Retina (tissue), 1 donor: ENCODE measurements around the gene ZFAND6.
"Not testable (repeated sequence)": the region's sequence is repeated elsewhere in the genome, so short reads cannot be mapped to it uniquely, and the experiment has no call there.

Experiments
- DNase-seq: peaks from one replicate; pipeline ENCODE4 v3.0.0-alpha.2; 2016

The ZFAND6 gene

DNA sequence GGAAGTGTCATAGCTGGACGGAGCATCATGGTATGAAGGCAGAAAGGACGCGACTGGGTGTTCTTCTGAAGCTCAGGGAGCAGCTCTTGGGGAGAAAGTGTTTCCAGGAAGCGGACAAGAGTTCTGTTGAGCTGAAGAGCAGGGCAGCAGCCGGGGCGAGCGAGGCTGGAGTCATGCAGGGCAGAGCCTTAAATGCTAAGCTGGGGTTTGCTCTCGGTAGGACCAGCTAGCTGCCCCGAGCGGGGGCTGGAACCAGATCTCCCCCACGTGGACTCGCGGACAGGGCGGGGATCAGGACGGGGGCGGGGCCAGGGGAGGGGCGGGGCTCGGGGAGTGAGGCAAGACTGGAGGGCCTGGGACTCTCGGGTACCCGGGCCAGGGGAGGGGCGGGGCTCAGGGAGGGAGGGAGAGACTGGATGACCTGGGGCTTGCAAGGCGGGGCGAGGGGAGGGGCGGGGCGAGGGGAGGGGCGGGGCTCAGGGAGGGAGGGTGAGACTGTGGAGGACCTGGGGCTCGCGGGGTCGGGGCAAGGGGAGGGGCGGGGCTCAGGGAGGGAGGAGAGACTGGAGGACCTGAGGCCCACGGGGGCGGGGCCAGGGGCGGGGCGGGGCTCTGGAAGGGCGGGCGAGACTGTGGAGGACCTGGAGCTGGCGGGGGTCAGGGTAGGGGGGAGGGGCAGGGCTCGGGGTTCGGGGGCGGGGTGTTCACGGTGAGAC, 92.9 kb downstream of the ZFAND6 start:
- DNase-seq = peak; percentile 62

DNA sequence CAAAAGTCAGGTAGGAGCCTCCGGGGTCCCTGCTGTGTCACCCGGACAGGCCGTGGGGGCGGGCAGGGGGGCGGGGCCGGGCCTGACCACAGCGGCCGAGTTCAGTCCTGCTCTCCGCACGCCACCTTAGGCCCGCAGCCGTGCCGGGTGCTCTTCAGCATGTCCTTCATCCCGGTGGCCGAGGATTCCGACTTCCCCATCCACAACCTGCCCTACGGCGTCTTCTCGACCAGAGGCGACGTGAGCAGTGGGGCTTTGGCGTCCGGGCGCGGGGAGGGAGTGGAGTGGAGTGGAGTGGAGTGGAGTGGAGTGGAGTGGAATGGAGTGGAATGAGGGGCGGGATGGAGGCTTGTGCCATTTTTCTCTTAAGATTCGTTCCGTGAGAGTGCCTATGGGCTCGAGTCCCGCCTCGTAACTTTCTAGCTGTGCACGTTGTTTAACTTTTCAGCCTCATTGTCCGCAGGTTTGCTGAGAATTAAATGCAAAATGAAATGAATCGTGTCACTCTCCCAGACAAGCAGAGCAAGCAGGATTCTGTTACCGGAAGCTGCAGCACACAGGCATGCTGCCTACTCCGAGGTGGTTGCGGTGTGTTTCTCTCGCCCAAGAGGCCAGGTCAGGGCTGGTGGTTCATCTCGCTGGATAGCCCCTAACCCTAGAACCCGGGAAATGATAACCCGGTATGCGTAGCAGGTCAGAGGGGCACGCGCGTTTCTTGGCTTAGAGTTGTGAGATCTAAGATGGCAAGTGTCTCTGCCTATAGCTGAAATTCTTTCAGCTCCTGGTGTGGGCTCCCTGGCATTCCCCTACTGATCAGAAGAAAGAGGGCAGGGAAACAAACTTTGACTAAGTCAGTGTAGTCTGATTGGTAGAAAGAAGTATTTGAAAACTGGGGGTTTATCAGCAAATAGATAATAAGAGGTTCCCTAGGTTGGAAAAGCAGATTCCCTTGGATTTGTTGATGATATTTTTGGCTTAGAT, 93.7 kb downstream of the ZFAND6 start, which contains the start of gene FAH:
Gene FAH (plus strand): TSS at position 104 of the 981 bp plus-strand sequence. CDS start 56 bp downstream, at position 160.
- DNase-seq = peak; percentile 77

DNA sequence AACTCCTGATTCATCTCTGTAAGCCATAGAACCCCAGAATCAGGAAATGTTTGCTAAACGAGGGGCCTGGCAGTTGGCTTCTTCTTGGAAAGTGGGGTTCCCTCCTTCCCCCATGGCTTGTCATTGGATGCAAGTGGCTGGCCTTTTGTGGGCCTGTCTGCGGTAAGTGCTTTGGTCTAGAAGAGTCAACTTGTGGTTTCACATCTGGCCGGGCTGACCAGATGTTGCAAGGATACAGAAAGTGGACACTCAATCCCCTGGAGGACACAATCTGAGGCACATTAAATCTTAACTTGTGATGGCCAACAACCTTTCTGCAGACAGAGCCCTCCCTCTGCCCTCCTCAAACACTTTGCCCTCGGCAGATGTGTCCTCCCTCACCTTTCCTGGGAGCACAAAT, 94.4 kb downstream of the ZFAND6 start:
- DNase-seq = no peak

DNA sequence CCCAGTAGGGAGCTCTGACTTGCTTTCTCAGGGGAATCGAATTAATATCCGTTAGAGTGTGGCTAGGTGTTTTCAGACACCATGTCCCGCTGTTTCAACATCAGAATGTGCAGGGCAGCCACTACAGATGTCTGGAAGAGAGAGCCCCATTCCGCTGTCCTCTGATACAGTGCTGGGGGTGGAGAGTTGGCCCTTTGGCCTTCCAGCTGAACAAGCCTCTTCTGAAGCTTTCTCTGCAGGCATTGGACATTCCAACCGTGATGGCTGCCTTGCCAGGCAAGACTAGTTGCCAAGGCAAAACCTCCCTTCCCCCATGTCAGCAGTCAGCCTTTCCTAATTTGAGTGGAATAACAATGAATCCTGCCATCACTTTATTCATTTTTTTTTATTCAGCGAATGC, 94.9 kb downstream of the ZFAND6 start:
- no peak for DNase-seq

DNA sequence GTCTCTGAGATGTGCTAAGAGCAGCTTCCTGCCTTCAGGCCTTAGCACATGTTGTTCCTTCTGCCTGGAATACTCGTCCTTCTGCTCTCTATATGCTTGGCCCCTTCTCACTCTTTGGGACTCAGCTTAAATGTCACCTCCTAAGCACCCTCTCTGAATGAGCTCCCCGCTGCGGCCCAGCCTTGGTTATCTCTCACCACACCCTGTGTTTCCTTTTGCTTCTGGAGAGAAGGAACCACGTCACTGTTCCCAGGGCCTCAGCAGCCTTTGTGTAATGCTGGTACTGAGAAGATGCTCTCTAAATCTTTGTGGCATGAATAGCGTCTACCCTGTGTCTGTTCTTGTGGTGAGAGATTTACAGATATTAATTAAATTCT, 95.5 kb downstream of the ZFAND6 start:
- no peak for DNase-seq

DNA sequence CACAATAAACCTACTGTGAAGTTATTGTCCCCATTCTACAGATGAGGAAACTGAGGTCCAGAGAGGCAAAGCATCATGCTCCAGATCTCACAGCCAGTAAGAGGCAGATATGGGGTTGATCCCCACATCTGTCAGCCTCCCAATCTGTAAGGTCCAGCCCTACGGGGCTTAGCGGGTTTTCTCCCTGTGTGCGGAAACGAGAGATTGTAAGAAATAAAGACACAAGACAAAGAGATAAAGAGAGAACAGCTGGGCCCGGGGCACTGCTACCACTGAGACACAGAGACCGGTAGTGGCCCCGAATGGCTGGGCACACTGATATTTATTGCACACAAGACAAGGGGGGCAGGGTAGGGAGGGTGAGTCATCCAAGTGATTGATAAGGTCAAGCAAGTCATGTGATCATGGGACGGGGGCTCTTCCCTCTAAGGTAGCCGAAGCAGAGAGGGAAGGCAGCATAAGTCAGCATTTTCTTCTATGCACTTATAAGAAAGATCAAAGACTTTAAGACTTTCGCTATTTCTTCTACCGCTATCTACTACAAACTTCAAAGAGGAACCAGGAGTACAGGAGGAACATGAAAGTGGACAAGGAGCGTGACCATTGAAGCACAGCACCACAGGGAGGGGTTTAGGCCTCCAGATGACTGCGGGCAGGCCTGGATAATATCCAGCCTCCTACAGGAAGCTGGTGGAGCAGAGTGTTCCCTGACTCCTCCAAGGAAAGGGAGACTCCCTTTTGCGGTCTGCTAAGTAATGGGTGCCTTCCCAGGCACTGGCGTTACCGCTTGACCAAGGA, 96.1 kb downstream of the ZFAND6 start:
- not testable (repeated sequence) for DNase-seq

DNA sequence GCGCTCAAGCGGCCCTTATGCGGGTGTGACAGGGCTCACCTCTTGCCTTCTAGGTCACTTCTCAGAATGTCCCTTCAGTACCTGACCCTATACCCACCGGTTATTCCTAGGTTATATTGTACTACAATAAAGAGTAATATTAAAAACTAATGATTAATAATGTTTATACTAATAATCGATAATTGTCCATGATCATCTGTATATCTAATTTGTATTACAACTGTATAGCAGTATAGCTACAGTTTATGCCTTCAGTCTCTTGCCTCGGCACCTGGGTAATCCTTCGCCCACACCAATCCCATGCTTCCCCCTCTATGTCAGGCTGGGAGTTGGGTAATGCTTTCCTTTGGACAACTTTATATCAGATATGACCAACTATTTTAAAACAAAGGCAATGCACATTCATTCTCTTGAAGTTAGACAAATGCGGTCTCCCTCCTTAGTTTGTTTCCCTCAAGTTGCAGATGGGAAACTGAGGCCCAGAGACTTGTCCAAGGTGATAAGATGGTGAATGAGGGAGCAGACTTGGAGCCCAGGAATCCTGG, 96.8 kb downstream of the ZFAND6 start:
- DNase-seq = no peak

DNA sequence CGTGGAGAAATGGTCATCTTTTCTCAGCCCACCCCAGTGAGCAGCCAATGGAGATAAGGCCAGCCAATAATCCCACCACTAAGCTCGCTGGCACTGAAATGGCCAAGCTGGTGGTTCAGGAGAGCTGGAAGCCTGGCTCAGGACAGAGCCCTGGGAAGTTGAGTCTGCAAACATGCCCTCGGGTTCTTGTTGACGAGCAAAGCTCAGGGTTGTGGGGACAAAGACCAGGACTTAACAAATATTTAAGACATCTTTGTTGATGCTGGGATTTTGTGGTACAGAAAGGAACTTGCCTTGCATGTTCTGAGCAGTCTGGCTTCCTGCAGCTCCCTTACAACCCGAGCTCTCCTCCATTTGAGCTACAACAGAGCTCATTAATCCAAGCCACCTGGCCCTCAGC, 97.7 kb downstream of the ZFAND6 start:
- DNase-seq = no peak

DNA sequence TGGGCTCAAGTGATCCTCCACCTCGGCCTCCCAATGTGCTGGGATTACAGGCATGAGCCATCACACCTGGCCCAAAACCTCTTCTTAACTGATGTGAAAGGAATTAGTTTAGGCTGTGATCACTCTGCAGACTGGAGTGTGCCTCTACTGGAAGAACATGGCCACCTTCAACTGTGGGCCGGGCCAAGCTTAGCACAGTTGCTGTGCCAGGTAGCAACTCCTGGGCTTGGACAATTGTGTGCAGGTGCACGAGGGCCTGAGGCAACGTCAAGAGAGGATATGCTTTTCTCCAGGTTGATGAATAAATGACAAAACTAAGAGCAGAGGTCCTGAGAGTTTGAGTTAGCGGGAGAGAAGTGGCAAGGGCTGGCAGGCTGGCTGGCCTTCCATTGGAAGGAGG, 99.8 kb downstream of the ZFAND6 start:
- no peak for DNase-seq

DNA sequence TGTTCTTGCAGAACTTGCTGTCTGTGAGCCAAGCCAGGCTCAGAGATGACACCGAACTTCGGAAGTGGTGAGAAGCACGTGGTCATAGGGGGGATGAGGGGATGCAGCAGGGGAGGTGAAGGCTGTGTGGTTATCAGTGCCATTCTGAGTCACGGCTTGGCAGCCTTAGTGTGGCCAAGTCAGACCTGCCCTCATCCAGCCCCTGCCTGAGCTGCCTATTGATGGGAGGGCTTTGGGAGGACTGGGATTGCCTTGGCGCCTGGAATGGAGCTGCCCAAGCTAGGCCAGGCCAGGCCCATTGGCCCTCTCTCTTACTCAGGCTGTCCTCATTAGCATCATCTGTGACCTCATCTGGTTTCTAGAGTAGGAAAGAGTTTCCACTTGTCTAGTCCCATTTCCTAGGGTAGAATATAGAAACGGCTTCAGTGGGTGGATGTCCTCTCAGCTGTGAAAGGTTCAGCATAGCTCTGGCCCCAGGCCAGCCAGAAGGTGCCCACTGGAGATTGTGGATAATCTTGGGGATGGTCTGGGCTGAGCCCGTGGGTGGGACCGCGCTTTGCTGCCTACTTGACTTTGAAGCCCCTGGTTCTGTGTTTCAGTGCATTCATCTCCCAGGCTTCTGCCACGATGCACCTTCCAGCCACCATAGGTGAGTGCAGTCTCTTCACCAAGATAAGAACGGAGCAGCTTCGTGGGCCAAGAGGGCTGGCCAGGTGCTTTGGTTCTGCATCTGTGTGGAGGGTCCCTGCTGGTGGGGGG, 100.5 kb downstream of the ZFAND6 start:
- DNase-seq = no peak

DNA sequence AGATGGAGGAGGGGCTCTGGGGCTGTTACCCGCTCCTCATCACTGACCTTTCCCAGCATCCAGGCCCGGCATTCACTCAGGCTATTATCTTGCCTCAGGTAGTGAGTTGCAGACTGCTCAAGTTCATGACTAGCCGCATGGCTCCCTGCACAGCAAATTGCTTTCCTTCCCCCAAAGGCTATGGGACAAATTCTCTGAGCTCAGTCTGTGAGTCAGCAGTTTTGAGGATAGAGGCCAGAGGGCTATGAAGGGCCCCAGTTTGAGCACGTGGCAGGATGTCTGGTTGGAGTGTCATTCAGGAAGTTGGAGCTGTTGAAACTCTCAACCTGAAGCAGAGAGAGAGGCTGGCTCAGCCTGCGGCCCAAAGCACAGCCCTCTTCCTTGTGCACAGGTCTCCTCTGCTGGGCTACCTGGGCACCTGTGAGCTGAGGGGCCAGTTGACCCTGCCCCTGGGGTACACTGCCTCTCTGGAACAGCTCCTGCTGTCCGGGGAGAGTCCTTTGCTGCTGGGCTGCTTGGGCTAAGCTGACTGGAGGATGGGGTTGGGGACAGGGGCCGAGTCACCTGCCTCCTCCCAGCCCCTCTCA, 101.2 kb downstream of the ZFAND6 start:
- DNase-seq = no peak

DNA sequence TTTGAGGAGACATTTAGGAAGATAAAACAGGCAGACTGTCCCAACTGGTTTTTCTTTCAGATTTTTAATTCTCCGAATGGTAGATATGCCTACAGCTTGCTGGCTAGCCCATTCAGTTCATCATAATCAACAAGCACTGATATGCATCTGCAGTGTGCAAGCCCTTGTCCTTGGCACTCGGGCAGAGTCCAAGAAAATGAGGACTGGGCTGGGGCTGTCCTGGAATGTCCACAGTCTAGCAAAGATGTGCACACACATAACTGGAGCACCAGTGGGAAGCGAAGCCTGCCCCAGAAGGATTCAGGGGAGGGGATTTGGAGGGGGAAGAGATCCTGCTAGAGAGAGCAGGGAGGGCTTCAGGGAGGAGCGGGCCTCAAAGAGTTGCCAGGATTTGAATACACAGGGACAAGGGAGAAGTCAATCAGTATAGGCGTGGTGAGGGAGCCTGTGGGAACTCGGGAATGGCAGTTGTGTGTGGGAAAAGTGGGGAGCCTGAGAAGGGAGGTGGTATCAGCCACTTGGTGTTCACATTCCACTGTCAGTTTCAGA, 102.1 kb downstream of the ZFAND6 start:
- no peak for DNase-seq

DNA sequence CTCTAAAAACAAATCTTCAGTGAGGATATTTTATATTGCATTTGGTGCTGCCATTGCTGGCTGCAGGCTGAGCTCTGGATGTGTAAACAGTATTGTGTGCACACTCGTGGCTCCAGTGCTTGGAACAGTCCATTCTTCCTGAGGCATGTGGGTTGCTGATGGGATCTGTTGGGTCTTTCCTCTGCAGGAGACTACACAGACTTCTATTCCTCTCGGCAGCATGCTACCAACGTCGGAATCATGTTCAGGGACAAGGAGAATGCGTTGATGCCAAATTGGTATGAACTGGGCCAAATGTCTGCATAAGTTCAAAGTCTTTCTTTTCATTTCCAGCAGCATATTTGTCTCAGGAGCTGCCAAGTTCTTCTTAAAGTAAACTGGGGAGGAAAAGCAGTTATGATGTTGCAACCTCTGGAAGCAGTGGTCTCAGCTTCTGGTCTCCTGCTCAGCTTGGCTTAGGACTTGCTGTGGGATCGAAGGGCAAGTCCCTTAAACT, 102.6 kb downstream of the ZFAND6 start:
- no peak for DNase-seq

DNA sequence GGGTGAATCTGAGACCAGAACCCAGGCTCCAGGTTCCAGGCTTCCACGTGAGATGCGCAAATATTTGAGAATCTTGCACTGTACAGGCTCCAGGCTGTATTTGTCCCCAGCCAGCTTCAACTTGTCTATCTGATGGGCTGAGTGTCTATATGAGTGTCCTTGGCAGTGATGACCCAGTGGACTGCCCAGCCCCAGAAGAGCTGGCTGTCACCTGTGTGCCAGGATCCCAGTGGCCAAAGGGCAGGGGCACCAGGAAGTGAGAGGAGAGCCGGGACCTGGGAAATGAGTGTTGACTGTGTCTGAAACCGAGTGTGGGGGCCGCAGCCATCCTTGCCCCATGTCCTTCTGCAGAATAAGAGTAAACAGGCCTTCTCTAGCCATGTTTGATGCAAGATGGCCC, 103.7 kb downstream of the ZFAND6 start:
- no peak for DNase-seq

DNA sequence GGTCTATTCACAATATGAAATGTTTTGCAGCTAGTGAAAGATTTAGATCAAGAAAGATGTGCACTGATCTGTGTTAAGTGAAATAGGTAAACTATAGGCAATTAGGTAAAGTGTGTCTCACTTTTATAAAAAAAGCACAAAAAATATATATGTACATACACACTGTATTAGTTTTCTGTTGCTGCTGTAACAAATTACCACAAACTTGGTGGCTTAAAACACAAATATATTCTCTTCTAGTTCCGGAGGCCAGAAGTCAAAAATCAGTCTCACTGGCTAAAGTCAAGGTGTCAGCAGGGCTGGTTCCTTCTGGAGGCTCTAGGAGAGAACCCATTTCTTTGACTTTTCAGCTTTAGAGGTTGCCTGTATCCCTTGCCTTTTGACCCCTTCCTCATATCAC, 104.4 kb downstream of the ZFAND6 start:
- DNase-seq = no peak

DNA sequence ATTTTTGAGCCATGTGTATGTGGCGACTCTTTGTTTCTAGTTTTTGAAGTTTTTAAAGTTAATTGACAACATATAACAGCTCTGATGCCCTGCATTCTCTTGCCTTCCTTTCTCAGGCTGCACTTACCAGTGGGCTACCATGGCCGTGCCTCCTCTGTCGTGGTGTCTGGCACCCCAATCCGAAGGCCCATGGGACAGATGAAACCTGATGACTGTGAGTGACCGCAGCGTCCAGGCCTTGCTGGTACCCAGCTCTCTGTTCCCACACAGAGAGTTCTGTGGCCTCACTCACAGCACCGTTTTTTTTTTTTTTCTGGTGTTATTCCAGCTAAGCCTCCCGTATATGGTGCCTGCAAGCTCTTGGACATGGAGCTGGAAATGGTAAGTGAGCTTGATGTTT, 108.5 kb downstream of the ZFAND6 start:
- no peak for DNase-seq

DNA sequence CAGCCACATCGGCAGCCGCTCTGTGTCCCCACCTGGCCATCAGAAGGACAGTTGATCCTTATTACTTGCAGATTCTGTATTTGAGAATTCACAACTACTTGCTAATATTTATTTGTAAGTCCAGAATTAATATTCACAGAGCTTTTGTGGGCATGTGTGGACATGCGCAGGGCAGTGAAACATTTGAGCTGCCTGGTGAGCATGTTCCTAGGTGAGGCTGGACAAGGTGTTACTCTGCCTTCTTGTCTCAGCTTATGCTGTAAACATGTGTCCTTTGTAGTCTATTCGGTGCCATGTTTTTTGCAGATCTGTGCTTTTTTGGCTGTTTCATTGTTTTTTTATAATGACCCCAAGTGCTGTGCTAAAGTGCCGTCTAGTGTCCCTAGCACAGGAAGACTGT, 108.9 kb downstream of the ZFAND6 start:
- DNase-seq = no peak

DNA sequence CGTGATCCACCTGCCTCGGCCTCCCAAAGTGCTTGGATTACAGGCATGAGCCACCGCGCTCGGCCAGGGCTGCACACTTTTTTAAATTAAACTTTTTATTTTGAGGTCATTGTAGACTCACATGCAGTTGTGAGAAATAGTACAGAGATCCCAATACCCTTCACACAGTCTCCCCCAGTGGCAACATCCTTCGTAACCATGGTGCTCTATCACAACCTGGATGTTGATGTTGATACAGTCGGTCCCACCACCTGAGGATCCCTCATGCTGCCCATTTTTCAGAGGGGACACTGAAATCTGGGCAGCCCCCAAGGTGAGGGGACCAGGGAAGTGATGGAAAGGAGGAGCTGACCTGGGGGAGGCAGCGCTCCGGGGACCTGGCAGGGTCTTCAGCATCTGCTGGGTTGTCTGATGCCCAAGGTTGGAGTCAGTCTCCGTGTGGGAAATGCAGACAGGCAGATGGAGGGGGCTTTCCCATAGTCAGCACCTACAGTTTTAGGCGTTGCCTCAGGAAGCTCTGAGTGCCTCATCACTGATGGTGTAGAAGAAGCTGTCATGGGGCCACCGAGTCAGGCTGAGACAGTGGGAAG, 110.4 kb downstream of the ZFAND6 start:
- DNase-seq = no peak

DNA sequence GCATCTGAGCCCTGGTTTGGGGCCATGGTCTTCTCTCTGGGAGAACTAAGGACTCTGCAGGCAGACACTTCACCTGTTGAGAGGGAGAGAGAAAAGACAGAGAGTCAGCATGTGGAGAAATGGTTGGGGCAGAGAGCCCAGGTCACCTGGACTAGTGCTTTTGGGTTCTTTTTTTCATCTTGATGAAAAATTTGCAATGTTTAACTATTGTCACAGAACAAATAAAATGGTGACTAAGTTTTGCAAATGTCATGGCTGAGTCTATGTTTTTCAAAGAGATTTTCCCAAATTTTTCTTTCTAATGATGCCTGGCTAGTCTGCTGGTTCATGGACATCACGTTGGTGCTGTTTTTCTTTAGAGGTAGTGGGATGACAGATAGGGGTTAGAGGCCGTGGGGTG, 111.1 kb downstream of the ZFAND6 start:
- no peak for DNase-seq

DNA sequence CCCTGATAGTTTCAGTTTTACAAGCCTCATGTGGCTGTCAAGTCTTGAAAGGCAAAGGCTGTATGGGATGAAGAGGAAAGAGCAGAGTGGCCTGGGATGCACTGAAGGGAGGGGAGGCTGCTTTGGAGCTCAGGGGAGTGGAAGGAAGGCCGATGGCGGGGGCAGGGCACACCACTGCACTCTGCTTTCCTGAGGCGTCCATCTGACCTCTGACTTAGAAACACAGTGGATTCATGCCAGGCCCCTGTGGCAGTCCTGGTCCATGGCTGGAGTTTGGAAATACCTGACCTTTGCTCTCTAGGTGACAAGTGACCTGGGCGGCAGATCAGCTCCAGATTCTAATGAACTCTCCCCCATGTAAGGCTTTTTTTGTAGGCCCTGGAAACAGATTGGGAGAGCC, 112.3 kb downstream of the ZFAND6 start:
- no peak for DNase-seq

DNA sequence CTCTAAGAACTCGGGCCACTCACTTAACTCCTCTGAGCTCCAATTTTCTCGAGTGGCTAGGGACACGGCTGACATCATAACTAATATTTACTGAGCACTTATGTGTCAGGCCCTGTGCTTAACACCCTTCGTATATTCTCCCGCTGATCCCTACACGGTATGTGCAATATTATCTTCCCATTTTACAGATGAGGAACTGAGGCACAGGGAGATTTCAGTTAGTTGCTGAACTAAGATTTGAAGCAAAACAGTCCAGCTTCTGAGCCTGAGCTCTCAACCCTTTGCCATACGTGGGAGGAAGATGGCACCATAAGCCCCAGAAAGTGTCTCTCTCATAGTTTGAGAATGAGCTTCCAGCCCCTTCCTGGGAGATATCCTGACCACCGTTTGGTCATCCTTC, 112.9 kb downstream of the ZFAND6 start:
- no peak for DNase-seq
